Measurements from ENCODE around the gene ZDHHC1.

ZDHHC1 gene

GRCh38 chr16:67394155-67395104, 21.8 kb downstream of the ZDHHC1 start:
- TF ChIP-seq CTCF (IDR thresholded peaks at IDR 0.05; ENCODE audit: control insufficient read depth, extremely low read depth, insufficient read depth): no peak
- no peak overlapping the region for H3K4me3 ChIP-seq (ENCODE audit: low read depth, low read length)
- DNase-seq (ENCODE audit: low read depth): no peak

DNA sequence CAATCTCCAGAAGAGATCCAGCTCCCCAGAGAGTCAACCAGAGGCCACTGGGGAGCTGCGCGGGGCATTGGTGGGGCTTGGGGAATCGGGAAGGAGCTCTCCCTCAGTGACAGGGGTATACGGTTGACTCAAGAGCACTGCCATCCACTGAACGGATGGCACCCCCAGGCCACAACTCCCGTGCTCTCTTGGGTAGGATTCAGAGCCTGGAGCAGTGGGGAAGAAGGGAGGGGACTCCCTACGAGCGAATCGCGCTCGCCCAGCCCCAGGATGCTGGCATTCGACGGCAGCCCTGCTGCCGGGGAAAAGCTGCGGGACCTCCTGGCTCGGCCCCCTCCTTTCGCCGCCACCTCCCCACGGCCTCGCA, 22.5 kb downstream of the ZDHHC1 start:
- no peak for DNase-seq (ENCODE audit: low read depth)
- TF ChIP-seq CTCF (IDR thresholded peaks at IDR 0.05; ENCODE audit: control insufficient read depth, extremely low read depth, insufficient read depth): no peak
- no peak overlapping the region for H3K4me3 ChIP-seq (ENCODE audit: low read depth, low read length)

GRCh38 chr16:67393111-67393787, 23.0 kb downstream of the ZDHHC1 start, which contains the start of gene TPPP3:
TPPP3 (minus strand) TSS chr16:67393498; CDS start chr16:67391111, 2,387 bp downstream.
- no peak within 1 kb of the TSS for H3K4me3 ChIP-seq (ENCODE audit: low read depth, low read length)
- no peak for TF ChIP-seq CTCF (IDR thresholded peaks at IDR 0.05; ENCODE audit: control insufficient read depth, extremely low read depth, insufficient read depth)
- DNase-seq (ENCODE audit: low read depth): no peak

GRCh38 chr16:67392301-67393059, 23.8 kb downstream of the ZDHHC1 start:
- no peak for DNase-seq (ENCODE audit: low read depth)
- H3K4me3 ChIP-seq (ENCODE audit: low read depth, low read length): no peak overlapping the region
- TF ChIP-seq CTCF (IDR thresholded peaks at IDR 0.05; ENCODE audit: control insufficient read depth, extremely low read depth, insufficient read depth): no peak

DNA sequence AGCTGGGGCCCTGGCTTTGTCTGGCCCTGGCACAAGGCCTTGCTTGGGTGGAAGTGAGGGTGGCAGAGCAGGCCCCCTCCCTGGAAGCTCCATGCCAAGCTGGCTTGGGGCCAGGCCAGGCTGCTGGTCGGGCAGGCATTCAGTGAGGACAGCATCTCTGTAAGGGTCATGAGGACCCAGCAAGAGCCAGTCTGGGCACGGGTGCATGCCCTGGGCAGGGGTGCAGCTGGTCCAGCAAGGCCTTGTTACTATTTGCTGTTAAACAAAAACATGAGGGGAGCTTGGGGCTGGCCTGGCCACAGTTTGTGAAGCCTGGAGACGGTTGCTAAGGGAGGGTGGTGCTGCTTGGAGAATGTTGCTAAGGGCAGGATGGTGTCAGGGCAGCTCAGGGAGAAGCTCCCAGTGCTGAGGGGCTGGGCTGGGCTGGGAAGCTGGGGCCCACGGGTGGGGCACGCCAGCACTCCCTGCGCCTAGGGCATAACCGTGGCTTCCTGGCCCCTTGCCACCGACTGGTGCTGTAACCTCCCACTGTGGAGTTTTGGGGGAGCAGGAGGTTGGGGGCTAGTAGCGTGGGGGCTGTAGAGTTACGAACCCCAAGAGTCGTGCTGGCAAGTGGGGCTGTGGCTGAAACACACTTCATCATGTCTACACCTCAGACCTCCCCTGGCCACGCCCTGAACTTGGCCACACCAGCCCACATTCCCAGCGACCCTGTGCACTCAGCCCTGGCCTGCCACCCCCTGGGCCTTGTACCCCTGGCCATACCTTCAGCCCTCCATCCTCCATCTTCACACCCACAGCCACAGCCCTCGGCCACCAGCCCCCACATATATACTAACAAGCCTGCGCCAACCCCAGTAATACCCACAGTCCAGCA, 24.6 kb downstream of the ZDHHC1 start:
- no peak for TF ChIP-seq CTCF (IDR thresholded peaks at IDR 0.05; ENCODE audit: control insufficient read depth, extremely low read depth, insufficient read depth)

More for the DNA sequence above, 24.6 kb downstream of the ZDHHC1 start:
- no peak for DNase-seq (ENCODE audit: low read depth)
- no peak overlapping the region for H3K4me3 ChIP-seq (ENCODE audit: low read depth, low read length)

All from LNCaP clone FGC (cell line).